A549 (cell line): ENCODE data around the gene ERGIC1. TPM values are rescaled to one million over a fixed set of nuclear protein-coding genes. Genes with fewer than 3 reads are reported as not detected.

Experiments
- ATAC-seq, 2 experiments: fragments of 200-7000 bp in 1 of 2; fragments of >200 bp in 1 of 2; cut with Nextera tagmentation in 1 of 2; cut with Tn5 transposase in 1 of 2; 3 replicates each; pipeline versions ENCODE4 v1.8.0 to v1.9.1; 2018 to 2020; ENCODE audit warnings: mild to moderate bottlenecking in 1 of 2, moderate library complexity in 1 of 2
- CTCF ChIA-PET: fragments of 300-600 bp; sonication (Branson Sonifier 250); formaldehyde crosslinking; extraction: SDS; loops from one replicate; lab custom pipeline; 2021; ENCODE audit warnings: antibody characterized with exemption, inconsistent platforms; lab: Yijun Ruan, JAX
- POLR2A ChIA-PET: fragments of 350-600 bp; formaldehyde crosslinking; extraction: SDS; loops from one replicate; lab custom pipeline; 2021; ENCODE audit warnings: antibody characterized with exemption, inconsistent platforms; lab: Yijun Ruan, JAX
- DNase-seq, 2 experiments: peaks; one replicate each; pipeline versions ENCODE4 v3.0.0 to v3.0.0-alpha.2; 2011 to 2016; ENCODE audit warnings: low read depth in 1 of 2, low spot score in 1 of 2
- FAIRE-seq: peaks from 2 replicates; lab custom pipeline; 2011; peaks lifted over from hg19 to GRCh38; lab: Jason Lieb, UNC
- H3K27ac ChIP-seq, 2 experiments: fragments of >200 bp; sonication (Bioruptor Twin); formaldehyde crosslinking; 3 replicates each; pipeline ENCODE4 v1.5.1; 2016 to 2017
- H3K4me1 ChIP-seq: fragments of >200 bp; sonication (Bioruptor Twin); formaldehyde crosslinking; 3 replicates; pipeline ENCODE4 v1.6.1; 2016
- H3K4me2 ChIP-seq: fragments of >200 bp; sonication (Bioruptor Twin); formaldehyde crosslinking; 3 replicates; pipeline ENCODE4 v1.6.1; 2016
- H3K4me3 ChIP-seq: fragments of >200 bp; sonication (Bioruptor Twin); formaldehyde crosslinking; 3 replicates; pipeline ENCODE4 v1.5.1; 2016
- H3K9me3 ChIP-seq: fragments of >200 bp; sonication (Bioruptor Twin); formaldehyde crosslinking; 3 replicates; pipeline ENCODE4 v1.6.1; 2016
- ATOH8 ChIP-seq: fragments of 250-450 bp; sonication (Bioruptor Pico); IDR thresholded peaks from 2 replicates; pipeline ENCODE4 v1.5.0; 2020; ENCODE audit warnings: low read depth, mild to moderate bottlenecking, moderate library complexity
- BHLHE40 ChIP-seq: IDR thresholded peaks from 2 replicates; pipeline ENCODE4 v1.6.1; 2012; ENCODE audit warnings: low read depth, low read length, inconsistent platforms
- CBX2 ChIP-seq: fragments of 200-600 bp; sonication (generic); IDR thresholded peaks from 2 replicates; pipeline ENCODE4 v1.6.1; 2016; ENCODE audit warnings: low read depth, mild to moderate bottlenecking, borderline replicate concordance
- CBX8 ChIP-seq: fragments of 200-600 bp; sonication (generic); IDR thresholded peaks from 2 replicates; pipeline ENCODE4 v1.6.1; 2016
- CEBPB ChIP-seq, 2 experiments: fragments of >200 bp in 1 of 2; sonication (Bioruptor Twin) in 1 of 2; formaldehyde crosslinking in 1 of 2; IDR thresholded peaks; 2 replicates each; pipeline ENCODE4 v1.6.1; 2012 to 2016
- CTCF ChIP-seq: fragments of >200 bp; sonication (Bioruptor Twin); formaldehyde crosslinking; IDR thresholded peaks from 3 replicates; pipeline ENCODE4 v1.5.1; 2016
- E2F6 ChIP-seq: IDR thresholded peaks from 2 replicates; pipeline ENCODE4 v1.6.1; 2012; ENCODE audit warnings: low read depth, borderline replicate concordance
- EHF ChIP-seq: fragments of 250-450 bp; sonication (Bioruptor Pico); IDR thresholded peaks from 2 replicates; pipeline ENCODE4 v1.5.0; 2020; ENCODE audit warnings: mild to moderate bottlenecking
- EHMT2 ChIP-seq: fragments of 200-600 bp; sonication (generic); IDR thresholded peaks from 2 replicates; pipeline ENCODE4 v1.6.1; 2016; ENCODE audit warnings: antibody characterized with exemption, low read depth, mild to moderate bottlenecking, moderate library complexity
- ELK1 ChIP-seq: fragments of 150-350 bp; IDR thresholded peaks from 2 replicates; pipeline ENCODE4 v1.6.1; 2014; ENCODE audit warnings: low read depth, mild to moderate bottlenecking, low read length
- ESRRA ChIP-seq: fragments of 150-350 bp; IDR thresholded peaks from 2 replicates; pipeline ENCODE4 v1.6.1; 2014; ENCODE audit warnings: mild to moderate bottlenecking, low read length, borderline replicate concordance
- FOSB ChIP-seq: fragments of 250-450 bp; sonication (Bioruptor Pico); IDR thresholded peaks from 2 replicates; pipeline ENCODE4 v1.5.0; 2020; ENCODE audit warnings: mild to moderate bottlenecking, moderate library complexity
- FOSL2 ChIP-seq, 2 experiments: fragments of 450-650 bp in 1 of 2; fragments of >200 bp in 1 of 2; sonication (Bioruptor Twin) in 1 of 2; formaldehyde crosslinking; IDR thresholded peaks; 2 replicates each; pipeline versions ENCODE4 v1.5.0 to v1.6.1; 2016 to 2020; ENCODE audit warnings: mild to moderate bottlenecking in 1 of 2, moderate library complexity in 1 of 2
- GATA3 ChIP-seq: IDR thresholded peaks from 2 replicates; pipeline ENCODE4 v1.6.1; 2012; ENCODE audit warnings: borderline replicate concordance
- HDAC2 ChIP-seq: fragments of 200-600 bp; sonication (generic); IDR thresholded peaks from 2 replicates; pipeline ENCODE4 v1.6.1; 2016
- HEYL ChIP-seq: fragments of 250-450 bp; sonication (Bioruptor Pico); IDR thresholded peaks from 2 replicates; pipeline ENCODE4 v1.8.0; 2021; ENCODE audit warnings: mild to moderate bottlenecking, moderate library complexity
- HOXB13 ChIP-seq: fragments of 250-450 bp; sonication (Bioruptor Pico); IDR thresholded peaks from 2 replicates; pipeline ENCODE4 v1.5.0; 2020; ENCODE audit warnings: low read depth, mild to moderate bottlenecking, moderate library complexity
- JUN ChIP-seq, 2 experiments: fragments of >200 bp; sonication (Bioruptor Twin); formaldehyde crosslinking; IDR thresholded peaks; 2 replicates in 1 of 2; 3 replicates in 1 of 2; pipeline ENCODE4 v1.6.1; 2016 to 2017
- MAX ChIP-seq: IDR thresholded peaks from 2 replicates; pipeline ENCODE4 v1.6.1; 2012
- MYC ChIP-seq: IDR thresholded peaks from 2 replicates; pipeline ENCODE4 v1.6.1; 2012; ENCODE audit warnings: mild to moderate bottlenecking, inconsistent platforms, low read length, improper control_type of control experiment, borderline replicate concordance
- NR3C1 ChIP-seq: fragments of >200 bp; sonication (Bioruptor Twin); formaldehyde crosslinking; IDR thresholded peaks from 3 replicates; pipeline ENCODE4 v1.6.1; 2017
- RARB ChIP-seq: fragments of 250-450 bp; sonication (Bioruptor Pico); IDR thresholded peaks from 2 replicates; pipeline ENCODE4 v1.8.0; 2021; ENCODE audit warnings: mild to moderate bottlenecking, moderate library complexity
- RCOR1 ChIP-seq: fragments of 150-350 bp; IDR thresholded peaks from 2 replicates; pipeline ENCODE4 v1.6.1; 2014; ENCODE audit warnings: antibody characterized with exemption, low read length, low read depth
- RFX5 ChIP-seq: fragments of 450-650 bp; IDR thresholded peaks from 2 replicates; pipeline ENCODE4 v1.7.1; 2014; ENCODE audit warnings: antibody characterized with exemption, mild to moderate bottlenecking, moderate library complexity
- RNF2 ChIP-seq: fragments of 200-600 bp; sonication (generic); IDR thresholded peaks from 2 replicates; pipeline ENCODE4 v1.6.1; 2016; ENCODE audit warnings: low read depth, mild to moderate bottlenecking, antibody characterized with exemption, moderate library complexity, borderline replicate concordance
- SMC3 ChIP-seq: fragments of >200 bp; sonication (Bioruptor Twin); formaldehyde crosslinking; IDR thresholded peaks from 3 replicates; pipeline ENCODE4 v1.6.1; 2018; ENCODE audit warnings: inconsistent platforms
- USF2 ChIP-seq: fragments of 450-650 bp; IDR thresholded peaks from 2 replicates; pipeline ENCODE4 v1.6.1; 2014; ENCODE audit warnings: antibody characterized with exemption
- ZNF302 ChIP-seq: fragments of 250-450 bp; sonication (Bioruptor Pico); IDR thresholded peaks from 2 replicates; pipeline ENCODE4 v1.9.0; 2021; ENCODE audit warnings: inconsistent platforms, mild to moderate bottlenecking, moderate library complexity
- WGBS: methylation state at CpG from one replicate; pipeline ENCODE4 v1.1.6; 2017; ENCODE audit errors: missing lambda C conversion rate; 5-methylcytosine and 5-hydroxymethylcytosine counted together
- polyA plus RNA-seq, 4 experiments: library from polyadenylated mRNA; depleted of rRNA in 3 of 4; stranded (reverse); fragments of >200 nt; fragmentation: RNase III in 1 of 4; extraction: RNeasy Plus Mini Kit Qiagen cat#74134 plus additional on column Dnase treatment in 1 of 4; gene quantifications; 2 replicates in 3 of 4; 3 replicates in 1 of 4; pipeline ENCODE4 v1.2.3, GENCODE V29; 2011 to 2017
- TF ChIP-seq, protein P1 (sequence below): fragments of >200 bp; sonication (Bioruptor Twin); formaldehyde crosslinking; IDR thresholded peaks from 2 replicates; pipeline ENCODE4 v1.6.1; 2016
- TF ChIP-seq, protein P2 (sequence below): fragments of 250-450 bp; sonication (Bioruptor Pico); IDR thresholded peaks from 2 replicates; pipeline ENCODE4 v1.5.0; 2021; ENCODE audit warnings: mild to moderate bottlenecking, moderate library complexity, borderline replicate concordance

The ERGIC1 gene
- polyA plus RNA-seq, 2 of the 4 experiments (the other 2 are of a cell fraction), result 176 to 304 TPM

DNA sequence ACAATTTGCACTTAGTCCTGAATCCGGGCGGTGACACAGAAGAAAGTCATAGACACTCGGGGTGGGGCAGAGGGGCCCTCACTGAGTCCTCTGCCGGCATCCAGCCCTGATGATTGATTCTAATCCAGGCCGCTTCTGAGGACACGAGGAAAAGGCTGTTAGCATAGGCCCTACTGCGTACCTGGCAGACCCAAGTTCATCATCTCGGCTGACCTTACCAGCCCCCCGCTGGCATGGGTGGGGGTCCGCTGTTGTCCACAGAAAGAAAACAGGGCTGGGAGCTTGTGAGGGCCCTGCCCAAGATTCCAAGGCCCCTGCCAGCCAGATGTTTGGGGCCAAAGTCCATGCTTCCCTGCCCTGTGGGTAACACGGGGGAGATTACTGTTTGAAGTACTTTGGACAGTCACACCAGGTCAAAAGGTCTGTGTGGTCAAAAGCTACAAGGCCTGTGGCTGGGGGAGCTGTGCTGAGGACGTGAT, 24.5 kb downstream of the ERGIC1 start:
- Histone ChIP-seq H3K9me3 (no peaks in the 10 kb centered on the region), H3K27ac (peak overlapping the region; percentile 96 to 99), H3K4me2 (peak overlapping the region; percentile 63), H3K4me1 (peaks cover 99% of the 10 kb centered on the region), H3K4me3 (no peak overlapping the region)
- CTCF ChIA-PET, result interaction anchor here (0.7 to 5.1 kb wide), 8 partner anchors 10 to 145 kb away, joined by 3 to 26 read pairs (median 4); no protein-coding TSS in a partner anchor
- no peak for FAIRE-seq
- DNase-seq, result peak; percentile 58 to 84
- ATAC-seq, result peak; percentile 64 to 67
- 17% methylated on average over 12 of the region's 12 CpGs for WGBS
- POLR2A ChIA-PET, result interaction anchor here (1.1 to 2.1 kb wide), 3 partner anchors 11 to 87 kb away, joined by 3 to 21 read pairs (median 8); partner anchors contain the start of genes DUSP1 and ERGIC1
- TF ChIP-seq CTCF, result no peak
- peak; percentile 34 to 72; a peak in 3 of 5 replicates for TF ChIP-seq JUN (IDR thresholded peaks at IDR 0.05)
- TF ChIP-seq NR3C1, result no peak
- TF ChIP-seq GATA3, result peak; percentile 72
- no peak for TF ChIP-seq RCOR1
- no peak for TF ChIP-seq CBX8
- no peak for TF ChIP-seq EHMT2
- no peak for TF ChIP-seq RNF2
- no peak for TF ChIP-seq ZNF302 (CRISPR knock-in tag)
- peak; percentile 71 for TF ChIP-seq MAX
- no peak for TF ChIP-seq E2F6
- TF ChIP-seq ESRRA, result peak; percentile 86; the same call in 1 of the 2 replicates
- TF ChIP-seq, protein P1, sequence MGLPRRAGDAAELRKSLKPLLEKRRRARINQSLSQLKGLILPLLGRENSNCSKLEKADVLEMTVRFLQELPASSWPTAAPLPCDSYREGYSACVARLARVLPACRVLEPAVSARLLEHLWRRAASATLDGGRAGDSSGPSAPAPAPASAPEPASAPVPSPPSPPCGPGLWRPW, result no peak
- TF ChIP-seq FOSL2 (IDR thresholded peaks at IDR 0.05), result no peak
- no peak for TF ChIP-seq FOSL2 (CRISPR knock-in tag; IDR thresholded peaks at IDR 0.05)
- no peak for TF ChIP-seq HDAC2
- TF ChIP-seq USF2, result no peak
- no peak for TF ChIP-seq CBX2
- 0 out of 2 replicates have a peak, but pooled peaks have one; percentile 34 for TF ChIP-seq MYC
- TF ChIP-seq SMC3, result no peak; the same call in 2 of the 3 replicates
- no peak for TF ChIP-seq CEBPB (IDR thresholded peaks at IDR 0.05)
- peak; percentile 81; the same call in 1 of the 2 replicates for TF ChIP-seq ATOH8 (CRISPR knock-in tag)
- TF ChIP-seq RFX5, result no peak
- TF ChIP-seq HOXB13 (CRISPR knock-in tag), result no peak
- TF ChIP-seq RARB (CRISPR knock-in tag), result peak; percentile 75
- no peak for TF ChIP-seq EHF (CRISPR knock-in tag)
- TF ChIP-seq, protein P2, sequence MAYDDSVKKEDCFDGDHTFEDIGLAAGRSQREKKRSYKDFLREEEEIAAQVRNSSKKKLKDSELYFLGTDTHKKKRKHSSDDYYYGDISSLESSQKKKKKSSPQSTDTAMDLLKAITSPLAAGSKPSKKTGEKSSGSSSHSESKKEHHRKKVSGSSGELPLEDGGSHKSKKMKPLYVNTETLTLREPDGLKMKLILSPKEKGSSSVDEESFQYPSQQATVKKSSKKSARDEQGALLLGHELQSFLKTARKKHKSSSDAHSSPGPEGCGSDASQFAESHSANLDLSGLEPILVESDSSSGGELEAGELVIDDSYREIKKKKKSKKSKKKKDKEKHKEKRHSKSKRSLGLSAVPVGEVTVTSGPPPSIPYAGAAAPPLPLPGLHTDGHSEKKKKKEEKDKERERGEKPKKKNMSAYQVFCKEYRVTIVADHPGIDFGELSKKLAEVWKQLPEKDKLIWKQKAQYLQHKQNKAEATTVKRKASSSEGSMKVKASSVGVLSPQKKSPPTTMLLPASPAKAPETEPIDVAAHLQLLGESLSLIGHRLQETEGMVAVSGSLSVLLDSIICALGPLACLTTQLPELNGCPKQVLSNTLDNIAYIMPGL (CRISPR knock-in tag), result no peak
- TF ChIP-seq BHLHE40, result no peak
- TF ChIP-seq FOSB, result no peak
- TF ChIP-seq ELK1, result no peak
- no peak for TF ChIP-seq HEYL (CRISPR knock-in tag)
